Measurements from ENCODE around the gene PTPN5.
"Not testable (repeated sequence)": the region's sequence is repeated elsewhere in the genome, so short reads cannot be mapped to it uniquely, and the experiment has no call there.

PTPN5 gene

DNA sequence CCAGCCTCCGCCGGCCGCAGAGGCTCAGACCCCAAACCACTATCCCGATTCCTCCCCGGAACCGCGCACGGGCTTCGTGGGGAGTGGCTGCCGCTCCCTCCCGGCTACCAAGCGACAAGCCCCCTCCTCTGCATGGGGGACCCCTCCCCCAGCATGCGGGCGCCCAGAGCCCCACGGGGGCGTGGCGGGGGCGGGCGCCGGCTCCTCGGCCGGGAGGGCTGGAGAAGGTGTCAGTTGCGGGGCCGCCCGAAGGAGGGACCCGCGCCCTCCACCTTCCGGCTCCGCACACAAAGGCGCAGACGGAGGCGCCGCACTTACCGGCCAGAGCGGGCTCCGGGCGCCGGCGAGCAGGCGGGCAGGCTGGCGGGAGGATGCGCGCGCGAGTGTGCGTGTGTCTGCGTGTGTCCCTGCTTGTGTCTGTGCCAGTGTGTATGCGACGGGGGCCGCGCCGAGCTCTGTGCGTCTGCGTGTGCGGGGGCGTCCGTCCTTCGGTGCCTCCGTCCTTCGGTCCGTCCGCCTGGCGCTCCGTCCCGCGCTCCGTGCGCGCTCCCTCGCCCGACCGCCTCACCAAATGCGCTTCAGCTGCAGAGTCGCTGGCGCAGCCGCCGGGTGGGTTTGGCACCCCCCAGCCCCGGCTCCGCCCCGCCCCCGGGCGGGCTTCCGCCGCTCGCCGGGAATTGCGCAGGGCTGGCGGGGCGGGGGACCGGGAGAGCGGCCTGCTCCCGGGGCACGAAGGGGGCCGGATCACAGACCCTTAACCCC is at the start of gene PTPN5:
Gene PTPN5 (minus strand): TSS at position 592 of the 762 bp plus-strand sequence. CDS start 19,840 bp downstream, outside the sequence.
- no peak for DNase-seq

DNA sequence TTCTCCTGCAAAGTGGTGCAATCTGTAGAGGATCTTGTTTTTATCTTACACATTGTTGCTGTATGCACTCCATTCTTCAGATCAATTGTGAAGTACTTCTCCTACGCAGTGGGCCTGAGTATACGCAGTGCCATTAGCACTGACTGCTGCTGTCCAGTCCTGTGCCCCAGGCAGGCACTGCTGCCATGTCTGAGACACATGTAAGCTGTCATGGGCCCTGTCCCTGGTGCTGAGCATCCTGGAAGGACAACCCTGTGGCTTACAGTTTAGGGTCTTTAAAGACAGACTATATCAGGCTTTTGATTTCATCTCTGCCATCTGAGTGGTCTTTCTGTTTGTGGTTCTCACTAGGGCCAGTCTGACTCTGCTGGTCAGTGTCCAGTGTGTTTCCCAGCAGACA is 44.8 kb upstream of the PTPN5 start:
- DNase-seq: no peak

DNA sequence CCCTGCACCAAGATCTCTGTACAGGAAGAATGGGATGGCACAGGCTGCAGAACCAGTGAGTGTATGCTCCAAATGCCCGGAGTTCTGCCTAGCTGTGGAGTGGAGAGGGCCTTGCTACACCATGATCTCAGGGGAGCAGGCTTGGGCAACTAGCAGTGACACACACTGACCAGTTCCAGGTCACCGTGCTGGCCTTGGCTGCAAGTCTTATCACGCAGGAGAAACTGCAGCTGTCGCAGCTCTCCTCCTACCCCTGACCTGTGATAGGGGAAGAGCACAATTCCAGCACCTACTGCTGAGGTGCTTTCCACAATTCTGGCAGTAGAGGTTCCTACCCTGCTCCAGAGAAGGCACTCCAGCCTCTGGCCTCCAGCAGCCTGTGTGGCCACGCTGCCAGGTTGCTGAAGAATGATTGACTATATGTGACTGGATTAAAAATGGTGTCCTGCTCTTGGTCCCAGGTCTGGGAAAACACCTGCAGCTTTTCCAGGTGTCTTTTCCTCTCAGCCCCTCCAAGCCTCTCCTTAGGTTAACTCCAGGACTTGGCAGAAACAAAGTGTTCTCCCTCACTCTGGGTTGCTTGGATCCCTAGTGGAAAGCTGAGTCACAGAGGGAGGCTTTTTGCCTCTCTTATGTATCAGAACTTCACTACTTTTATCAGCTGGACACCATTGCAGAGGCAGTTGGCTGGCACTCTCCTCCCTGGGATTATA is 43.3 kb upstream of the PTPN5 start:
- DNase-seq: no peak

DNA sequence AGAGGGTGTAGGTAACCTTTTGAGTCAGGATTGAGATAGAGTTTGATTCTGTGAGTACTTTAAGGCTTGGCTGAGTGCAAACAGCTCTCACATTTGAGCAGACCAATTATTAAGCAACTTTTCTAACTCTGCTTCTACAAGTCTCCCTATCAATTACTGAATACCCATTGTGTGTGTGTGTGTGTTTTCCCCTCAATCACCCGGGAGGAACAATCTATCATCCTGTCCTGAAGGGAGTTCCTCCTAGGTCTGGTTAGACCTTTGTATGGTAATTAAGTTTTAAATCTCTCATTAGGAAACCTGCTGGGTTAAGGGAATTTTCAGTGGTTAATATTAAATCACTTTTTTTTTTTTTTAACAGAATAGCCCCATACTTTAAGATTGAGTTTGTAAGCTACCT is 28.6 kb upstream of the PTPN5 start:
- not testable (repeated sequence) for DNase-seq

DNA sequence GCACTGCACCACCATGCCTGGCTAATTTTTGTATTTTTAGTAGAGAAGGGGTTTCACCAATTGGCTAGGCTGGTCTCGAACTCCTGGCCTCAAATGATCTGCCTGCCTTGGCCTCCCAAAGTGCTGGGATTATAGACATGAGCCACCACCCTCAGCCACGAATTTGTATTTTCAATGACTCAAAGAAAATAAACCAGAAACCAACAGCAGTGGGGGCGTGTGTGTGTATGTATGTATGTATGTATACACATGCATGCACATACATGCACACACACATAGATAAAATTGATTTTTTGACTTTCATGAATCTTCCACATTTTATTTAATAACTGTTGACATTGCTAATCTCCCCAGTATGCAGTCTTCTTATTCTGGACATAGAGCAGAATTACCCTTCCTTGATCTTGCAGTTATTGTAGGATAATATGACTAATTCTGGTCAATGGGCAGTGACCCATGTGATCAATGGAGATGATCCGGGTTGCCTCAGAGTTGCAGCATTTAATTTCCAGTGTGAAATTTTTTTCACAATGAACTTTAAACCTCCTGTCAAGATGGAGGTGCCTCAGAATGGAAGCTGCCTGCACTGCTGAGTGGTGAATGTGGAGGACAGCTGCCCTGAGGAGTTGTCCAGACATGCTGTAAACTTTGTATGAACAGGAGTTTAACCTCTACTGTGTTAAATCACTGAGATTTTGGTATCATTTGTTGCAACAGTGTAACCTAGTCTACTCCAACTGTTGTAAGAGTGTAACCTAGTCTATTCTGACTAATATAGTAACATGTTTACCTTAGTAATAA is 12.8 kb upstream of the PTPN5 start:
- no peak for DNase-seq

DNA sequence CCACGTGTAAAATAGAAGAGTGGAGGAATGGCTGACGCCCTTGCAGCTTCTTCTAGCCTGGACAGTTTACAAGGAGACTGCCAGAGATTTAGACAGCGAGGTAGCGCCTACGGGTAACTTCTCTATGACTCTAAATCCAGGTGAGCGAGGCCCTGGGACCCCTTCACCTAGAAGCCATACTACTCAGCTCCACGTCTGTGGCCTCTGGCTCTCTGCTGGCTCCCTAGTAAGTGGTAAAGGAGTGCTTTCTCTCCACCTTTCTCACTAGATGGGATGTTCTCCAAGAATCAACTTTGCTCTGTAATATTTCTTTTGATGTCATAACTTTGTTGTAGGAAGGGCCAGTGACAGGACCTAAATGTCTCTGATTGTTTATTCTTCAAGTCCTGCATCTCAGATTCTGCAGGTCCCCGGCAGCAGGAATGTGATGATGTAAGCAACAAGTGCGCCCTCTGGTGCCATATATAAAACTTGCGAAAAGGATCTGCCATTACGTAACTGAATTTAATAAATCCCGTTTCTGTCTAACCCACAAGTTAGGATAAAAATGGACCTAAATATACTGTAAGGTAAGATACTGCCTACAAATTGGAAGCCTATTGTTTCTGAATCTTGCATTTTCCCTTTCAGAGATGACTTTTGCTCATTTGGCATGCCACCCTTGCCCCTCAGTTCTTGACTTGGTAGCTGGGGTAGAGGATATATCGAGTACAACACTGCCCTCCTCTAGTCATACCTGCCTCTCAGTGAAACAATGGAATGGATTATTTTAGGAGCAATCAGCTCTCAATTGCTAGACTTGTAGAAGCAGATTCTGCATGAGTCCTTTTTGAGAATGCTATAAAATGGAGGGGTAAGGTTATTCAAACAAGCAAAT is 11.0 kb upstream of the PTPN5 start:
- DNase-seq: peak in 1 of 2 experiments; percentile 18

DNA sequence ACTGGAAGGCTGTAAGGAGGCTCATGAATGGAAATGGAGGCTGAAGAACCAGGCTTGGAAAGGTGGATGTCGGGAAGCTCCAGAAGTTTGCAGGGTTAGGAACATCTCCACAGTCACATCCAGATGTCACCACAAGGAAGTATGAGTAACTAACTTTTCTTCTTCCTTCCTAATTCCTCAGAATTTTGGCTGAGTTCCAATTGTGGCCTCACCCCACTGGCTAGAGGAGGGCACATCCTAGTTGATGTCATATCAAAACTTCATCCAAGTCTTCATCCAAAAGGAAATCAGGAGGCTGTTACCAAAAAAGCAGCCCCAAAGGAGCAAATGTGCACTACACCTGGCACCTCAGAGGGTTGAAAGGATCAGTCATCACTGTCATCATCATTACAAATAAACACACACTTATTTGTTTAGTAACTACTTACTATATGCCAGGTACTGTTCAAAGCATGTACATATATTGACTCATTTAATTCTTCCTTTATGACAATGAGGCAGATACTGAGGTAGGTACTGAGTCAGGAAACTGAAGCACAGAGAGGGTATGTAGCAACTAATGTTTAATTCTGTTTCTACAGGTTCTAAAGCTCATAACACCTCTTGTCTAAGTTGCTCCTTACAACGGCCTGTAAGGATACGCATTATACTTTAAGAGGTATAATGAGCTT is 7.3 kb upstream of the PTPN5 start:
- no peak for DNase-seq

DNA sequence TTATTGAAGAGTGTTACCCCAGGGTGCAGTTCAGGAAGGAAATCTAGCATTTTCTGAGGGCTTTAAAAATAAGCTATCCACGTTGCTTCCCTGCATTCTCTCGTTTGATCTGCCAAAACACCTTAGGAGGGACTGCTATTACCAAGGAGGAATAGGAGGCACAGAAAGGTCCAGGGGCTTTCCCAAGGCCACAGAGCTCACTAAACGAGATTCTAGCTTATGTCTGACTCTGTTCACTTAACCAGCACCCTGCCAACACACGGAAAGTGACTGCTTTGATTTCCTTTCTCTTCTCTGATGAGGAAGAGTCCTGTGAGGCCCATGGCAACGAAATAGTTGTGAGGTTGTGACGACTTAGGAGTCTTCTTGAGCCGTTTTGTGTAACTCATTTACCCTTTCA is 3.4 kb upstream of the PTPN5 start:
- DNase-seq: no peak

DNA sequence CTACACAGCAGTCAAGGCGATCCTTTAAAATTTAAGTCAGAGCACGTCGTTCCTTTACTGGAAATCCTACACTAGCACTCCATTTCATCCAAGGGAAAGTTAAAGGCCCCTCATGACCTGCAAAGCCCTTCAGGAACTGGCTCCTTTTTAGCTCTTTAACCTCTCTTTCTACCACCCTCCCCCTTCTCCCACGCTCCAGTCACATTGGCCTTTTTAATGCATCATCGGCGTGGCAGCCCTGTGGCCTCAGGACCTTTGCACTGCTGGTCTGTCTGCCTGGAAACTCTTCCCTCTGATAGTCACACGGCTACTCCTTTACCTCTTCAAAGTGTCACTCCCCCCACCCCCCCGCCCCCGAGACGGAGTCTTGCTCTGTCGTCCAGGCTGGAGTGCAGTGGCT is 1.2 kb upstream of the PTPN5 start:
- no peak for DNase-seq

DNA sequence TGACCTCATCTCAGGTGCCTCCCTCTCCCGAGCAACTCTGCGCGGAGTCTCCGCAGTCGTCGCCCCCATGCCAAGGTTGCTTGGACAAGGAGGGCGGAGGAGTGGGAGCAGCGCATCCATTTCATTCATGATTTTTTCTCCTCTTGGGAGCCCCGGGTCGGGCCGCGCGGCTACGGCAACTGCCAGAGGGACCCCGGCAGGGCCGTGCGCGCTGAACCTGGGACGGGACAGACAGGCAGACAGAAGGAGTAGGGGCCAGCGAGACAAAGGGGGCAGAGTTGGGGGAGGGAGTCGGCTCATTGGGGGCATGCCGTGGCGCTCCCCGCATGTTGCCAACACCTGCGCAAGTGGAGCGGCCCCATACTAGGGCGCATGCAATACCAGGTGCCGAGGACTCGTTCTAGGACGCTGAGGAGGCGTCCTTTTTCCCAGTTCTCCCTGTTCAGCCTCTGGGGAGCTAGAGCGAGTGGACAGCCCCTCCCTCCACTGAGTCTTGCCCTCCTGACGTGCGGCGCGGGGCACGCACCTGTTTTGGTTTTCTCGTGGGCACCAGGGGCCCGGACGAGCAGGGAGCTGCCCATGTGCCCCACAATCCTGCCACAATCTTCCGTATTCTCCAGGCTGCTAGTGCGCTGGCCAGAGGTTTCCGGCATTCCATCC is 501 bp upstream of the PTPN5 start:
- no peak for DNase-seq

DNA sequence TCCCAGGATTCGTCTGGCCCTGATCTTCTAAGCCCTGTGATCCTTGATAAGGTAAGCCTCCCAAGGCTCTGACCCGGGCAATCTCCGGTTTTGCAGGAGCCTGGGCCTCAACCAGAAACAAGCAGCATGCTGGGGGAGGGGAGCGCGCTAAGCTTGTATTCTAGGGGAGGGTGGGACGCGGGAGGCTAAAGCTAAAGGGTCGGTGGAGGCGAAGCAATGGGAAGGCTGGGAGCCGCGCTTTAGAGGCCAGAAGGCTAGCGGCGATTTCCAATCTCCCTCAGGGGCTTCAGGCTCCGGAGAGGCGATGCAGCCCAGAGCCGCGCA is 753 bp downstream of the PTPN5 start:
- no peak for DNase-seq

DNA sequence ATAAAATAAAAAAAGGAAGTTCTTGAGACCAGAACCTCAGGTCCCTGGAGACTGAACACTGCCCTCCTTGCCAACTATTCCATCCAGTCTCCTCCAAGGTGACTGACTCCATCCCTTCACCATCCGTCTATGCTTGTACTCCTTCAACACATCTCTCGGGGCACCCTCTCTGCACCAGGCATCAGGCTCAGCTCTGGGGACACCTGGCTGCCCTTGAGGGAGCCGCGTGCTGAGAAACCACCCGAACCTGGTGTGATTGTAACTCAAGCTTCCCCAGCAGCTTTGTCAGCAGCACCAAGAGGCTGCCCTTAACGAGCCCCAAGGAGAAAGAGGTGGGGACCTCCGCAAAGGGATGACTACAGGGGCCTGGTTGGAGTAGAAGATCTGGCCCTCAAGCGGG is 1.7 kb downstream of the PTPN5 start:
- no peak for DNase-seq

DNA sequence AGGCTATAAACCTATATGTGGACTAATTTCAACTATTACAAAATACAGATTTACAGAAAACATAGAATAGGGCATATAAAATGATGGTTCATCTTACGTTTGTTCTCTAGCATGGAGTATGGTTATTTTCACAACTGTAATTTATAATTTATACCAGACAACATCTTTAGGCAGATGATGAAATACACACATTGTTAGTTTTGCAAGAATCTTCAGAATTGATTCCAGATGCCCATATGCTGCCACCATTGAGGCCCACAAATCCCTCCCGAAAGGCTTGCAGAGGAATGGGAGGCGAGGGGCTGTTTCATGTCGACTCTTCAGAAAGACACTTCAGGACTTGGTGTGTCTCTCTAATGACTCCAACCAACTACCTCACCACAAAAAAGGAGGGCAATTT is 6.2 kb downstream of the PTPN5 start:
- DNase-seq: no peak

DNA sequence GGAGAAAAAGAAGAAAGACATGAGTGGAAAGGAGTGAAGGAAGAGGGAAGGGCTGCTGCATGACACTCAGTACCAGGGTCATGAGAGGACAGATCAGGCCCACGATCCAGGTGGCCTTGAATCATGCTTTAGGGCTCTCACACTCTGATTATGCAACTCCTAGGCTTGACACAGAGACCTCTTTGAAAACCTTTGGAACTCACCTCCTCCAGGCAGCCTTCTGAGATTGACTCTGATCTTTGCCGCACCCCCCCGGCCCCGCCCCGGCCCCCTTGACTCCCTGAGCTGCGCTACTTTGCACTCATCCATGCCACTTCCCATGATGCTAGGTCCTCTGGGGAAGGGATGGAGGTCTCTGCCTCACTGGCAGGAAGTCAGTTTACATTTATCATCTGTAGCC is 10.7 kb downstream of the PTPN5 start:
- no peak for DNase-seq

DNA sequence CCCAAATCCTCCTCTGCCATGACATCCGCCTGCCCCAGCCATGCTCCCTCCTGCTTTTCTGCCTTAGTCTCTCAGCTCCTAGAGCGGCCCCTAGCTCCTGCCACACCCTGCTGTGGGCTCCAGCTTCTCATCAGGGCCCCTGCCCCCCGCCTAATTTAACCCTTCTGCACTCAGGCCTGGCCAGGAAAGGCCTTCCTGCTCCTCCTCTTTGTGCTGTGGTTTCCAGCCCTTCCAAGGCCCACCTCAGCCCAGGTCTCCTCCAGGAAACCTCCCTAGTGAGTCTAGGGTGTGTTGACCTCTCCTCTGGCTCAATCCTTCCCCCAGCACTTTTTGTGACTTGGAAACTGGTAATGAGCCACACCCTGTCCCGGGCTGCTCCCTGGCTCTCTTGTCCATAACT is 11.3 kb downstream of the PTPN5 start:
- DNase-seq: no peak

DNA sequence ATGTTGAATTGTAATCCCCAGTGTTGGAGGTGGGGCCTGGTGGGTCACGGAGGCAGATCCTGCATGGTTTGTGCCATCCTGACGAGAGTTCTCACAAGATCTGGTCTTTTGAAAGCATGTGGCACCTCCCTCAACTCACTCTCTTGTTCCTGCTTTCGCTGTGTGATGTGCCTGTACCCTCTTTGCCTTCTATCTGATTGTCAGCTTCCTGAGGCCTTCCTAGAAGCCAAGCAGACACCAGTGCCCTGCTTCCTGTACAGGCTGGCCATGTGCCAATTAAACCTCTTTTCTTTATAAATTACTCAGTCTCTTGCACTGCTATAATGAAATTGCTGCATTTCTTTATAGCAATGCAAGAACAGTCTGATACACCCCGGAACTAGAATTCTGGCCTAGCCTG is 13.1 kb downstream of the PTPN5 start:
- no peak for DNase-seq

DNA sequence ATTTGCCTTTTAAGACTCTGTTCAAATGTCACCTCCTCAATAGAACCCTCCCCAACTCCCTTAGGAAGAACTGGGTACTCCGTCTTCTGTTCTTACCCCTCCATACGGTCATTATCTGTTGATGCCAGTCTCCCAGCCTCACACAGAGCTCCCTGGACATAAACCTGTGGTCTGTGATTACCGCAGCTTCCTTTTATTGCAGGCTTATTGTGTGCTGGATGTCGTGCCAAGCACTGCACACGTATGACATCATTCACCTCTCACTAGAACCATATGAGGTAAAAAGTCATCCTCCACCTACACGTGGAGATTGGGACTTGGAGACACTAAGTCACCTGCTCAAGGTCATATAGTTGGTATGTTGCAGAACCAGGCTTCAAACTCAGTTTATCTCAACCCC is 15.3 kb downstream of the PTPN5 start:
- DNase-seq: no peak

DNA sequence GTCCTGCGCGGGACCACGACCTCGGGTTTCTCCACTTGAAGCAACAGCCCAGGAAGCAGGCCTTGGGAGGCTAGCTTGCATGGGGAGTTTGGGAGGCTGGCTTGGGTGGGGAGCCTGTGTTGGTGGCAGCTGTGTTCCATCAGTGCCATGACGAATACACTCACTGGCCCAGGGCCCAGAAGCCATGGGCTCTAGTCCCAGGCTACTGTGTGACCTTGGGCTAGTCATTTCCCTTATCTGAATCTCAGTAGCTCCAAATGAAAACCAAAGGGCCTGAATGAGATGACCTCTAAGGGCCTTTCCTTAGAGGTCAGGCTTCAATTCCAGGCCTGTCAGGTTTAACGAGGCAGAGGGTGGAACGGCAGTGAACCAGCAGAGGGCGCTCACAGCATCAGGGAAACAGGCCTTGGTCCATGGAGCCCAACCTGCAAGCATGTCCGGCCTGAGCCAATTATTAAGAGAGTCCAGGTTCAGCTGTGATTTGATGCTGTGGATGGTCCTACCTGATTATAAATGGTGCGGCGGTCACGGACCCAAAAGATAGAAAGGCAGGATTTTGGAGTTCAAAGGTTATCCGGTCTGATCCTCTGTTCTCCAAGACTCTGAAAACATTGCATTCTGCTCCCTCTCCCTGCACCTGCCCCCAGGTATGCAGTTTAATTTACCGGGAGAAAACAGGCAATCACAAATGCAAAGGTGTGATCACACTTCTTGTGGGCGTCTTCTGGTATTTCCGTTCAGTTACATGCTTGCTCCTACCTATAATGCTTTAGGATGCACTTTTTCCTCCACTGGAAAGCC is 15.9 kb downstream of the PTPN5 start:
- peak in 1 of 2 experiments; percentile 28 for DNase-seq

DNA sequence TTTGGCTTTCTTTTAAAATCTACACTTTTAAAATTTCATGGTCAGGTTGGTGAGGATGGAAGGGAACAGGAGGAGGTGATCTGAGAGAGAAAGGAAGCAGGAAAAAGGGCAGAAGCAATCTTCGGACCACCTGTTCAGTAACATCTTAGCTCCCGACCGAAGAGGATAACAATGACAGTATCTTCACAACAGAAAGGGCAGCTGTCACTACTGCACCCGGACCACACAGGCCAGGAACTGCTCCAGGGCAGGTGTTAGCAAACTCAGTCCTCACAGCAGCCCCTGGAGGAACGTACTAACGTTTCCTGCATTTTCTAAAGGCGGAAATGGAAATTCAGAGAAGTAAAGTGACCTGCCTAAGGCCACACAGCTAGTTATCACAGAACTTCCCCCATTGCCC is 16.8 kb downstream of the PTPN5 start:
- DNase-seq: no peak

DNA sequence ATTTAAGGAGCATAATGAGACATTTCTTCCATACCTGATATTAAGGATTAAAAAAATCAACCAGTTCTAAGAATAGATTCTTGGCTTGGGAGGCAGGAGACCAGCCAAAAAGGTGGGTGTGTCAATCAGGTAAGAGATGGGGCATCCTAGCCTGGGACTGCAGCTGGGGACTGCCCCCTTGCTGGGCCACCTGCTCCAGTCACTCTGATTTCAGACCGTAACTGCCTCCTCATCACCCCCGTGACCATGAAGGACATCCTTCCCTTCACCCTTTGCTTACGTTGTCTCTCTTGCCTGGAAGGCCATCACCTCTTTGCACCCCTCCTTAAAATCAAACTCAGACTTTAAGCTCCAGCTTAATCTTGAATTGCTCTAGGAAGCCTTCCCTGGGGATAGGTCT is 17.9 kb downstream of the PTPN5 start:
- DNase-seq: no peak

DNA sequence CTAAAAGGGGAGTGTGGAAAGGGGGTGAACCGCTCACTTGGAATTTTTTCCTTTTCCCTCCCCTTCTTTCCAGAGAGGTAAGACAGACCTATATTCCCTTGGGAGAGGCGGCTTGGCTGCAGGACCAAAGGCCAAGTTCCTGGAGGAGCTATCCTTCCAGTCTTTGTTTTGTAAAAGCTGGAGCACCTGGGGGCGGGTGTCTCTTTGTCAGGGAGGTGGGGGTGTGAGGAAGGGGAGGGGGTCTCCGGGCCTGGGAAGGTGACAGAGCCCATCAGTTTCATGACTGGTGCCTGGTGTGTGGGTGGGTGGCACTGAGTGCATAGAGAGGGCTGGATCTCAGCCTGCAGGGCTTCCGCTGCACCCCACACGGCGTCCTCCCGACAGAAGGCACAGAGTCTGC is 18.5 kb downstream of the PTPN5 start:
- DNase-seq: no peak

Data from SHP77 (cell line).